Large intestine (tissue), 3 donors: ENCODE measurements around the gene PRKCE. TPM values are rescaled to one million over a fixed set of nuclear protein-coding genes. Genes with fewer than 3 reads are reported as not detected.

Source experiments
- DNase-seq, 2 donors: peaks; one replicate each; pipeline versions ENCODE4 v3.0.0 to v3.0.0-alpha.2; 2013
- H3K27ac ChIP-seq: one replicate; pipeline ENCODE4 v1.5.1; 2013; ENCODE audit warnings: low read length
- H3K27me3 ChIP-seq: 2 replicates; pipeline ENCODE4 v1.6.1; 2013; ENCODE audit warnings: low read length; ENCODE audit not compliant: control insufficient read depth, insufficient read depth
- H3K36me3 ChIP-seq: 2 replicates; pipeline ENCODE4 v1.6.1; 2013; ENCODE audit warnings: low read length; ENCODE audit not compliant: control insufficient read depth, insufficient read depth
- H3K4me1 ChIP-seq: one replicate; pipeline ENCODE4 v1.6.1; 2013; ENCODE audit warnings: low read length; ENCODE audit not compliant: control insufficient read depth, insufficient read depth
- H3K4me3 ChIP-seq: one replicate; pipeline ENCODE4 v1.5.1; 2013; ENCODE audit warnings: low read length
- H3K9me3 ChIP-seq: one replicate; pipeline ENCODE4 v1.6.1; 2013; ENCODE audit warnings: mild to moderate bottlenecking, low read depth, low read length, moderate library complexity; ENCODE audit not compliant: control insufficient read depth
- WGBS: methylation state at CpG from one replicate; pipeline ENCODE4 v1.1.5; 2013; ENCODE audit warnings: low lambda C conversion rate; ENCODE audit not compliant: insufficient coverage; 5-methylcytosine and 5-hydroxymethylcytosine counted together
- polyA plus RNA-seq: library from polyadenylated mRNA; unstranded; fragments of 120-200 nt; gene quantifications from one replicate; pipeline ENCODE4 v1.2.1, GENCODE V29; 2013

The PRKCE gene
- polyA plus RNA-seq, 1 donor, result 13.0 TPM

- Histone ChIP-seq H3K4me3 (no peak overlapping the region), H3K4me1 (peaks cover 33% of the 10 kb centered on the region), H3K36me3 (no peaks in the 10 kb centered on the region), H3K27me3 (peaks cover 4% of the 10 kb centered on the region), H3K9me3 (no peaks in the 10 kb centered on the region), H3K27ac (peak overlapping the region; percentile 94)
- WGBS, result 100% methylated on average over 1 of the region's 3 CpGs
- peak; percentile 18 to 60 for DNase-seq
Measured at GRCh38 chr2:45647986-45648520, 3.4 kb upstream of the PRKCE start.

GRCh38 chr2:45648636-45649035, 2.8 kb upstream of the PRKCE start:
- peak overlapping the region; percentile 94 for H3K27ac ChIP-seq
- peak; percentile 21 to 59 for DNase-seq
- H3K9me3 ChIP-seq, result no peaks in the 10 kb centered on the region
- no peaks in the 10 kb centered on the region for H3K27me3 ChIP-seq
- H3K36me3 ChIP-seq, result no peaks in the 10 kb centered on the region
- H3K4me3 ChIP-seq, result peak overlapping the region; percentile 93
- H3K4me1 ChIP-seq, result peaks cover 33% of the 10 kb centered on the region
- WGBS, result no CpG with 5 or more reads among the region's 2 CpGs

GRCh38 chr2:45649462-45649857, 2.0 kb upstream of the PRKCE start:
- Histone ChIP-seq H3K27me3 (no peaks in the 10 kb centered on the region), H3K36me3 (no peaks in the 10 kb centered on the region), H3K4me3 (peak overlapping the region; percentile 93), H3K9me3 (no peaks in the 10 kb centered on the region), H3K27ac (peak overlapping the region; percentile 94), H3K4me1 (peaks cover 29% of the 10 kb centered on the region)
- DNase-seq, result no peak
- no CpG with 5 or more reads among the region's 10 CpGs for WGBS

- DNase-seq, result peak; percentile 54 to 88
- Histone ChIP-seq H3K9me3 (no peaks in the 10 kb centered on the region), H3K4me3 (peak overlapping the region; percentile 93), H3K36me3 (peaks cover 3% of the 10 kb centered on the region), H3K27ac (peak overlapping the region; percentile 94), H3K4me1 (peaks cover 29% of the 10 kb centered on the region), H3K27me3 (no peaks in the 10 kb centered on the region)
- WGBS, result no CpG with 5 or more reads among the region's 66 CpGs
Measured at GRCh38 chr2:45649858-45650811, 1.3 kb upstream of the PRKCE start.

GRCh38 chr2:45650851-45651414, 542 bp upstream of the PRKCE start:
- Histone ChIP-seq H3K4me1 (peaks cover 29% of the 10 kb centered on the region), H3K9me3 (no peaks in the 10 kb centered on the region), H3K27ac (peak overlapping the region; percentile 94), H3K27me3 (no peaks in the 10 kb centered on the region), H3K36me3 (peaks cover 3% of the 10 kb centered on the region), H3K4me3 (peak overlapping the region; percentile 93)
- no CpG with 5 or more reads among the region's 79 CpGs for WGBS
- peak; percentile 95 to 98 for DNase-seq

GRCh38 chr2:45652090-45653031, 886 bp downstream of the PRKCE start:
- no peaks in the 10 kb centered on the region for H3K27me3 ChIP-seq

GRCh38 chr2:45653122-45653913, 1.8 kb downstream of the PRKCE start:
- H3K36me3 ChIP-seq, result peaks cover 3% of the 10 kb centered on the region
- peaks cover 16% of the 10 kb centered on the region for H3K4me1 ChIP-seq
- H3K27ac ChIP-seq, result no peak overlapping the region
- WGBS, result 75% methylated on average over 2 of the region's 5 CpGs
- H3K27me3 ChIP-seq, result no peaks in the 10 kb centered on the region
- no peak for DNase-seq
- H3K9me3 ChIP-seq, result no peaks in the 10 kb centered on the region
- peak overlapping the region; percentile 85 for H3K4me3 ChIP-seq

More at GRCh38 chr2:45652090-45653031, 886 bp downstream of the PRKCE start:
- Histone ChIP-seq H3K27ac (no peak overlapping the region), H3K4me3 (peak overlapping the region; percentile 85), H3K36me3 (peaks cover 3% of the 10 kb centered on the region), H3K4me1 (peaks cover 25% of the 10 kb centered on the region), H3K9me3 (no peaks in the 10 kb centered on the region)
- no CpG with 5 or more reads among the region's 53 CpGs for WGBS
- peak; percentile 25 to 62 for DNase-seq

GRCh38 chr2:45654250-45654649, 2.8 kb downstream of the PRKCE start:
- peaks cover 3% of the 10 kb centered on the region for H3K36me3 ChIP-seq
- DNase-seq, result no peak
- H3K4me1 ChIP-seq, result peaks cover 9% of the 10 kb centered on the region
- H3K4me3 ChIP-seq, result no peak overlapping the region
- H3K9me3 ChIP-seq, result no peaks in the 10 kb centered on the region
- no peaks in the 10 kb centered on the region for H3K27me3 ChIP-seq
- H3K27ac ChIP-seq, result no peak overlapping the region
- WGBS, result no CpG with 5 or more reads among the region's 3 CpGs

GRCh38 chr2:45661828-45662227, 10.4 kb downstream of the PRKCE start:
- no peak for DNase-seq
- no CpG with 5 or more reads among the region's 2 CpGs for WGBS
- no peaks in the 10 kb centered on the region for H3K9me3 ChIP-seq
- H3K4me1 ChIP-seq, result no peaks in the 10 kb centered on the region
- no peaks in the 10 kb centered on the region for H3K27me3 ChIP-seq
- no peaks in the 10 kb centered on the region for H3K36me3 ChIP-seq
- no peak overlapping the region for H3K4me3 ChIP-seq
- no peak overlapping the region for H3K27ac ChIP-seq
